ENCODE data around the gene SANBR. TPM values are rescaled to one million over a fixed set of nuclear protein-coding genes. Genes with fewer than 3 reads are reported as not detected.

Gene SANBR
- total and polyA plus RNA-seq, 9 donors: 8.2 to 19.4 (median 10.6) TPM

DNA sequence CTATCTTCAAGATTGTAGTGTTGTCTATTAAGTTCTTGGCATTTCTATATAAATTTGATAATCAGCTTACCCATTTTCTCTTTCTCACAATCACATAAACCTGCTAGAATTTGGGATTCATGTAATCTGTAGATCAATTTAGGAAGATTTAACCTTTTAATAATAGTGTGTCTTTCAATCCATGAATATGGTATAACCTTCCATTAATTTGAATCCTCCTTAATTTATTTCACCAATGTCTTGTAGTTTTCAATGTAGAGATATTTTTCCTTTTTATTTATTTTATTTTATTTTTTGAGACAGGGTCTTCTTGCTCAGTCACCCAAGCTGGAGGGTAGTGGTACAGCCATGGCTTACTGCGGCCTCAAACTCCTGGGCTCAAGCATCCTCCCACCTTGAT lies 20.2 kb downstream of the SANBR start:
- DNase-seq: no peak
- WGBS (ENCODE audit: insufficient coverage): no CpG with 5 or more reads among the region's 1 CpG
- Histone ChIP-seq H3K9me3 (replicated peaks; ENCODE audit: control insufficient read depth, low read depth, low read length) (no peaks in the 10 kb centered on the region), H3K4me1 (ENCODE audit: control insufficient read depth, insufficient read depth, low read length) (no peaks in the 10 kb centered on the region), H3K27me3 (ENCODE audit: control insufficient read depth, insufficient read depth, low read length) (no peaks in the 10 kb centered on the region), H3K27ac (ENCODE audit: low read length) (no peak overlapping the region), H3K36me3 (ENCODE audit: control insufficient read depth, insufficient read depth, low read length) (peaks cover 17% of the 10 kb centered on the region), H3K4me3 (ENCODE audit: low read length) (no peak overlapping the region)

DNA sequence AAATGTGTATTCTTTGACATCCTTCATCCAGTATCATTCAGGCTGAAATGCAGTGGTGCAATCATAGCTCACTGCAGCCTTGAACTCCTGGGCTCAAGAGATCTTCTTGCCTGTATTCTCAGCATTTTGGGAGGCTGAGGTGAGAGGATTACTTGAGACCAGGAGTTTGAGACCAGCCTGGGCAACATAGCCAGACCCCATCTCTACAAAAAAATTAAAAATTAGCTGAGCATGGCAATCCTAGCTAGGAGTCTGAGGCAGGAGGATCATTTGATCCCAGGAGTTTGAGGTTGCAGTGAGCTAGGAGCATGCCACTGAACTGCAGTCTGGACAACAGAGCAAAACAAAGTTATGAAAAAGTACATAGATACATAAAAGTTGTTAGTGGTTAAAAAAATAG lies 24.1 kb downstream of the SANBR start:
- DNase-seq: no peak
- no peak overlapping the region for H3K4me3 ChIP-seq (ENCODE audit: low read length)
- H3K4me1 ChIP-seq (ENCODE audit: control insufficient read depth, insufficient read depth, low read length): no peaks in the 10 kb centered on the region
- H3K36me3 ChIP-seq (ENCODE audit: control insufficient read depth, insufficient read depth, low read length): peaks cover 12% of the 10 kb centered on the region
- H3K27ac ChIP-seq (ENCODE audit: low read length): no peak overlapping the region
- H3K27me3 ChIP-seq (ENCODE audit: control insufficient read depth, insufficient read depth, low read length): no peaks in the 10 kb centered on the region
- H3K9me3 ChIP-seq (replicated peaks; ENCODE audit: control insufficient read depth, low read depth, low read length): no peaks in the 10 kb centered on the region

DNA sequence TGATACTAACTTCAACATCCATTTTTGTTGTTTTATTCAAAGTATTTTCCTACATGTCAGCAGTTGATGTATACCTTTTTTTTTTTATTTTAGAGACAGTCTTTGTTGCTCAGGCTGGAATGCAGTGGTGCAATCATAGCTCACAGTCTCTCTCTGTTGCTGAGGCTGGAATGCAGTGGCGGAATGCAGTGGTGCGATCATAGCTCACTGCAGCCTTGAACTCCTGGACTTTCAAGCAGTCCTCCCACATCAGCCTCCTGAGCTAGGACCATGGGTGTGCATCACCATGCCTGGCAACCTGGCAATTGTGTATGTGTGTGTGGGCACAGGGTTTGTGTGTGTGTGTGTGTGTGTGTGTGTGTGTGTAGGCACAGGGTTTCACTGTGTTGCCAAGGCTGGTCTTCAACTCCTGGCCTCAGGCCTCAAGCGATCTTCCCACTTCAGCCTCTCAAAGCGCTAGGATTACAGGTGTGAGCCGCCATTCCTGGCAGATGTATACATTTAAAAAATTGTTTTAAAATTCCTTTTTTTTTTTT lies 24.8 kb downstream of the SANBR start:
- Histone ChIP-seq H3K9me3 (replicated peaks; ENCODE audit: control insufficient read depth, low read depth, low read length) (no peaks in the 10 kb centered on the region), H3K27ac (ENCODE audit: low read length) (no peak overlapping the region), H3K4me3 (ENCODE audit: low read length) (no peak overlapping the region), H3K4me1 (ENCODE audit: control insufficient read depth, insufficient read depth, low read length) (no peaks in the 10 kb centered on the region), H3K27me3 (ENCODE audit: control insufficient read depth, insufficient read depth, low read length) (no peaks in the 10 kb centered on the region), H3K36me3 (ENCODE audit: control insufficient read depth, insufficient read depth, low read length) (peaks cover 12% of the 10 kb centered on the region)
- 100% methylated on average over 2 of the region's 5 CpGs for WGBS (ENCODE audit: insufficient coverage)
- DNase-seq: no peak

DNA sequence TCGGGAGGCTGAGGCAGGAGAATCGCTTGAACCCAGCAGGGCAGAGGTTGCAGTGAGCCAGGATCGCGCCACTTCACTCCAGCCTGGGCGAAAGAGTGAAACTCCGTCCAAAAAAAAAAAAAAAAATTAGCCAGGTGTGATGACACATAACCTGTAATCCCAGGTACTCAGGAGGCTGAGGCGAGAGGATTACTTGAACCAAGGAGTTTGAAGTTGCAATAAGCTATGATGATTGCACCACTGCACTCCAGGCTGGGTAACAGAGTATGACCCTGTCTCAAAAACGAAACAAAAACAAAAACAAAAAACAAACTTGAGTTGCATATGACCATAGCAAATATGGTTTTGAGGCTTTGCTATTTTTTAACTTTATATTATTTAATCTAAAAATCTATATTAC lies 25.8 kb downstream of the SANBR start:
- WGBS (ENCODE audit: insufficient coverage): 79% methylated on average over 2 of the region's 8 CpGs
- Histone ChIP-seq H3K9me3 (replicated peaks; ENCODE audit: control insufficient read depth, low read depth, low read length) (no peaks in the 10 kb centered on the region), H3K4me3 (ENCODE audit: low read length) (no peak overlapping the region), H3K4me1 (ENCODE audit: control insufficient read depth, insufficient read depth, low read length) (no peaks in the 10 kb centered on the region), H3K27ac (ENCODE audit: low read length) (no peak overlapping the region), H3K36me3 (ENCODE audit: control insufficient read depth, insufficient read depth, low read length) (peaks cover 13% of the 10 kb centered on the region), H3K27me3 (ENCODE audit: control insufficient read depth, insufficient read depth, low read length) (no peaks in the 10 kb centered on the region)
- no peak for DNase-seq

DNA sequence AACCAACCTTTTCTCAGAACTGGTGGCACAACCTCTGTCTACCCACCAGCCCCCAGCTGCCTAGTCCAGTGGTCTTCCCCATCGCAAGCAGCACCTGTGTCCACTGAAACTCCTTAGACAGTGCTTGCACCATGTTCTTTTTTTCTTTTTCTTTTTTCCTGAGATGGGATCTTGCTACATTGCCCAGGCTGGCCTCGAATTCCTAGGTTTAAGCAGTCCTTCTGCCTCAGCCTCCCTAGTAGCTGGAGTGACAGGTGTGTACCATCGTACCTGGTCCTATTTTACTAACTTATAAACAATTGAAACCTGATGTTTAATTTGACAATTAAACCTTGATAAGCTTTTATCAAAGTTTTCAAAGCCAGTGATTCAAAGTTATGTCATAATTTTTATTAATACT lies 30.8 kb downstream of the SANBR start:
- Histone ChIP-seq H3K9me3 (replicated peaks; ENCODE audit: control insufficient read depth, low read depth, low read length) (no peaks in the 10 kb centered on the region), H3K27ac (ENCODE audit: low read length) (no peak overlapping the region), H3K4me3 (ENCODE audit: low read length) (no peak overlapping the region), H3K27me3 (ENCODE audit: control insufficient read depth, insufficient read depth, low read length) (no peaks in the 10 kb centered on the region), H3K4me1 (ENCODE audit: control insufficient read depth, insufficient read depth, low read length) (no peaks in the 10 kb centered on the region), H3K36me3 (ENCODE audit: control insufficient read depth, insufficient read depth, low read length) (peaks cover 3% of the 10 kb centered on the region)
- WGBS (ENCODE audit: insufficient coverage): 100% methylated on average over 1 of the region's 3 CpGs
- DNase-seq: no peak

DNA sequence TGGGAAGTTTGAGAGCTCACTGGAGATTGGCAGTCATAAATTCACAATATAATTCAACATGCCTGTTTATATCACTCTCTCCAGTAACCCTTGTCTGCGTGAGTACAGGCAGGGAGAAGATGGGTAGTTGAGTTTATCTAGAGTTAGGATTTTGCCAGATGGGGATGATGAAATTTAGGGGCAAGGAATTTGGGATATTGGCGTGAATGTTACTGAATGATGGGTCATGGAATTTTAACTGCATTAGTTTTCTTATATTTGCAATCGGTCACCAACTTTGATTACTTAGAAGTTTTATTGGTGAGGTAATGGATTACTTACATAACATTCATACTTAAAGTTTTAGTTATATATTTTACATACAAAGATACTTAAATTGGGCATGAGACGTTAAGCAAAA lies 35.1 kb downstream of the SANBR start:
- Histone ChIP-seq H3K4me1 (ENCODE audit: control insufficient read depth, insufficient read depth, low read length) (no peaks in the 10 kb centered on the region), H3K36me3 (ENCODE audit: control insufficient read depth, insufficient read depth, low read length) (peaks cover 16% of the 10 kb centered on the region), H3K9me3 (replicated peaks; ENCODE audit: control insufficient read depth, low read depth, low read length) (no peaks in the 10 kb centered on the region), H3K27ac (ENCODE audit: low read length) (no peak overlapping the region), H3K27me3 (ENCODE audit: control insufficient read depth, insufficient read depth, low read length) (no peaks in the 10 kb centered on the region), H3K4me3 (ENCODE audit: low read length) (no peak overlapping the region)
- no CpG with 5 or more reads among the region's 4 CpGs for WGBS (ENCODE audit: insufficient coverage)
- no peak for DNase-seq

DNA sequence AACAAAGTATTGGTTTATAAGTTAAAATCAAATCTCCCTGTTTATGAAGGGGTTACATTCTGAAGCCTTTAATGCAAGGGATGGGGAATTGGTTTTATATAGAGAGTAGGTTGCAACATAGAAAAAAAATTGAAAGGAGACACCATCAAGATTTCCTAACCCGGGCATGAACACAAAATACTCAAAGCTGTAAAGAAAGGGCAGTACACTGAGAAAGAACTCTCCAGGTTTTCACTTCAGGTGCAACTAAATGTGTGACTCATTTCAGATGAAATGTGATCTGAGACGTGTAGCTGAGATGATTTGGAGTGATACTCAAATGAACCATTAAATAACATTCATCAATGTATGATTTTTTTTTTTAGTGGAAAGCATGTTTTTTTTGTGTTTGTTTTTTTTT lies 43.6 kb downstream of the SANBR start:
- no CpG with 5 or more reads among the region's 2 CpGs for WGBS (ENCODE audit: insufficient coverage)
- H3K4me3 ChIP-seq (ENCODE audit: low read length): no peak overlapping the region
- H3K4me1 ChIP-seq (ENCODE audit: control insufficient read depth, insufficient read depth, low read length): no peaks in the 10 kb centered on the region
- DNase-seq: no peak
- H3K36me3 ChIP-seq (ENCODE audit: control insufficient read depth, insufficient read depth, low read length): peaks cover 19% of the 10 kb centered on the region
- no peaks in the 10 kb centered on the region for H3K9me3 ChIP-seq (replicated peaks; ENCODE audit: control insufficient read depth, low read depth, low read length)
- no peaks in the 10 kb centered on the region for H3K27me3 ChIP-seq (ENCODE audit: control insufficient read depth, insufficient read depth, low read length)
- no peak overlapping the region for H3K27ac ChIP-seq (ENCODE audit: low read length)

DNA sequence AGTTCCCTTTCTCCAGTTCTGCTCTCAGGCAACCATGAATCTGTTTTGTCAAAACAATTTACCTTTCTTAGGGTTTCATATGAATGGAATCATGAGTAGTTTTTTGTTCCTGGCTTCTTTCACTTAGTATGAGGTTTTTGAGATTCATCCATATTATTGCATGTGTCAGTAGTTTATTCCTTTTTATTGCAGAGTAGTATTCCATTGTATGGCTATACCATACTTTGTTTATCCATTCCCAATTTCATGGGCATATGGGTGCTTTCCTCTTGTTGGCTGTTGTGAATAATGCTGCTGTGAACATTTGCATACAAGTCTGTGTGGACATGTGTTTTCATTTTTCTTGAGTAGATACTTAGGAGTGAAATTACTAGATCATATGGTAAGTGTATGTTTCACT lies 46.0 kb downstream of the SANBR start:
- no peak overlapping the region for H3K27ac ChIP-seq (ENCODE audit: low read length)
- H3K36me3 ChIP-seq (ENCODE audit: control insufficient read depth, insufficient read depth, low read length): peaks cover 6% of the 10 kb centered on the region
- no peak for DNase-seq
- H3K4me1 ChIP-seq (ENCODE audit: control insufficient read depth, insufficient read depth, low read length): no peaks in the 10 kb centered on the region
- H3K4me3 ChIP-seq (ENCODE audit: low read length): no peak overlapping the region
- H3K9me3 ChIP-seq (replicated peaks; ENCODE audit: control insufficient read depth, low read depth, low read length): no peaks in the 10 kb centered on the region
- no peaks in the 10 kb centered on the region for H3K27me3 ChIP-seq (ENCODE audit: control insufficient read depth, insufficient read depth, low read length)

DNA sequence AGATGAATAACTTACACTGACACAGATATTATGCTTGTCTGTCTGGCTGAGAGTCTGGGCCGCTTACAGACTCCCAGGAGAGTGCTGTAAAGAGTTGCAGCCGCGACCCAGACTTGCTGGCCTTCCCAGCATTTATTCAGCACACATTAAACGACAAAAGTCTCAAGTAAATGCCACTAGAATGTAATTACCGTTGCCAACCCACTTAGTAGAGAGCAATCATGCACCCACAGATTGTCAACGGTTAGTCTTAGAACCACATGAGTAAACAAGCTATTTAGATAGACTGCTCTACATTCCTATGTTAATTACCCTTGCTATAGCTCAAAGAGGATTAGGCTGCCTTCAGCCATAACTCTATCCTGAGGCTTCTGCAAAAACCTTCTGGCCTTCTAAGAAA lies 48.5 kb downstream of the SANBR start:
- Histone ChIP-seq H3K4me1 (ENCODE audit: control insufficient read depth, insufficient read depth, low read length) (no peaks in the 10 kb centered on the region), H3K27me3 (ENCODE audit: control insufficient read depth, insufficient read depth, low read length) (no peaks in the 10 kb centered on the region), H3K9me3 (replicated peaks; ENCODE audit: control insufficient read depth, low read depth, low read length) (no peaks in the 10 kb centered on the region), H3K36me3 (ENCODE audit: control insufficient read depth, insufficient read depth, low read length) (peaks cover 9% of the 10 kb centered on the region), H3K4me3 (ENCODE audit: low read length) (no peak overlapping the region), H3K27ac (ENCODE audit: low read length) (no peak overlapping the region)
- no peak for DNase-seq
- WGBS (ENCODE audit: insufficient coverage): 57% methylated on average over 2 of the region's 6 CpGs

Data from muscle of leg (tissue), 11 donors.